Memory B cell (primary cell): ENCODE measurements around the gene UST.
A peak's percentile ranks its signal among the peaks of the same experiment; 100 is the strongest.

Experiments used
- ATAC-seq: fragments of 150-1000 bp; cut with Tn5 transposase; 2 replicates; pipeline ENCODE4 v1.10.0; 2021; ENCODE audit warnings: low read depth, mild to moderate bottlenecking, moderate library complexity
- DNase-seq, 2 donors: peaks; one replicate each; pipeline ENCODE4 v3.0.0; 2022; ENCODE audit warnings: low spot score in 2 of 2
- H3K27ac Mint-ChIP-seq: one replicate; pipeline ENCODE4 v1.8.0; 2022; ENCODE audit warnings: mild to moderate bottlenecking, moderate library complexity, mixed read lengths
- H3K27me3 Mint-ChIP-seq: one replicate; pipeline ENCODE4 v1.8.0; 2022; ENCODE audit warnings: mixed read lengths
- H3K36me3 Mint-ChIP-seq: one replicate; pipeline ENCODE4 v1.8.0; 2022; ENCODE audit warnings: mild to moderate bottlenecking, mixed read lengths
- H3K4me1 Mint-ChIP-seq: one replicate; pipeline ENCODE4 v1.8.0; 2022; ENCODE audit warnings: mixed read lengths
- H3K4me3 Mint-ChIP-seq: one replicate; pipeline ENCODE4 v1.8.0; 2022; ENCODE audit warnings: mild to moderate bottlenecking, moderate library complexity, mixed read lengths
- H3K9me3 Mint-ChIP-seq: one replicate; pipeline ENCODE4 v1.8.0; 2022; ENCODE audit warnings: mixed read lengths

UST gene

GRCh38 chr6:149050160-149050559, 303.3 kb downstream of the UST start:
- Mint-ChIP-seq H3K4me1 (peaks cover 49% of the 10 kb centered on the region), H3K27ac (no peak overlapping the region), H3K9me3 (no peaks in the 10 kb centered on the region), H3K4me3 (no peak overlapping the region), H3K27me3 (no peaks in the 10 kb centered on the region), H3K36me3 (peaks cover 8% of the 10 kb centered on the region)
- DNase-seq, result no peak
- no peak for ATAC-seq

- Mint-ChIP-seq H3K4me3 (no peak overlapping the region), H3K27me3 (no peaks in the 10 kb centered on the region), H3K27ac (no peak overlapping the region), H3K36me3 (peaks cover 8% of the 10 kb centered on the region), H3K4me1 (peaks cover 32% of the 10 kb centered on the region), H3K9me3 (no peaks in the 10 kb centered on the region)
- ATAC-seq (no peak), DNase-seq (no peak)
Measured at GRCh38 chr6:149052350-149053106, 305.7 kb downstream of the UST start.

- Mint-ChIP-seq H3K27me3 (no peaks in the 10 kb centered on the region), H3K4me1 (peaks cover 27% of the 10 kb centered on the region), H3K4me3 (peak overlapping the region; percentile 61), H3K36me3 (peaks cover 8% of the 10 kb centered on the region), H3K27ac (peak overlapping the region; percentile 83), H3K9me3 (no peaks in the 10 kb centered on the region)
- DNase-seq (no peak), ATAC-seq (no peak)
Measured at GRCh38 chr6:149053848-149054558, 307.2 kb downstream of the UST start.

GRCh38 chr6:149054559-149055194, 307.8 kb downstream of the UST start:
- no peaks in the 10 kb centered on the region for H3K27me3 Mint-ChIP-seq
- ATAC-seq (peak; percentile 67), DNase-seq (no peak)
- H3K27ac Mint-ChIP-seq, result peak overlapping the region; percentile 83
- no peaks in the 10 kb centered on the region for H3K9me3 Mint-ChIP-seq
- H3K4me1 Mint-ChIP-seq, result peaks cover 27% of the 10 kb centered on the region
- H3K4me3 Mint-ChIP-seq, result peak overlapping the region; percentile 61
- H3K36me3 Mint-ChIP-seq, result peaks cover 8% of the 10 kb centered on the region

- H3K27me3 Mint-ChIP-seq, result no peaks in the 10 kb centered on the region
- H3K27ac Mint-ChIP-seq, result no peak overlapping the region
Measured at GRCh38 chr6:149055195-149055899, 308.5 kb downstream of the UST start.

GRCh38 chr6:149056777-149057463, 310.1 kb downstream of the UST start:
- H3K4me3 Mint-ChIP-seq, result no peak overlapping the region
- no peaks in the 10 kb centered on the region for H3K27me3 Mint-ChIP-seq
- peaks cover 3% of the 10 kb centered on the region for H3K36me3 Mint-ChIP-seq
- no peaks in the 10 kb centered on the region for H3K9me3 Mint-ChIP-seq
- DNase-seq, result no peak
- no peak for ATAC-seq
- H3K4me1 Mint-ChIP-seq, result peaks cover 33% of the 10 kb centered on the region
- H3K27ac Mint-ChIP-seq, result no peak overlapping the region

More at GRCh38 chr6:149055195-149055899, 308.5 kb downstream of the UST start:
- DNase-seq (no peak), ATAC-seq (peak; percentile 63)
- H3K4me1 Mint-ChIP-seq, result peaks cover 28% of the 10 kb centered on the region
- H3K36me3 Mint-ChIP-seq, result peaks cover 8% of the 10 kb centered on the region
- H3K9me3 Mint-ChIP-seq, result no peaks in the 10 kb centered on the region
- peak overlapping the region; percentile 62 for H3K4me3 Mint-ChIP-seq

- Mint-ChIP-seq H3K27ac (no peak overlapping the region), H3K4me1 (peaks cover 31% of the 10 kb centered on the region)
- no peak for DNase-seq
Measured at GRCh38 chr6:149057464-149057840, 310.6 kb downstream of the UST start.

GRCh38 chr6:149059557-149059956, 312.7 kb downstream of the UST start:
- DNase-seq (no peak), ATAC-seq (no peak)
- H3K36me3 Mint-ChIP-seq, result no peaks in the 10 kb centered on the region
- H3K4me3 Mint-ChIP-seq, result no peak overlapping the region
- peak overlapping the region; percentile 60 for H3K27ac Mint-ChIP-seq
- H3K27me3 Mint-ChIP-seq, result no peaks in the 10 kb centered on the region
- H3K4me1 Mint-ChIP-seq, result peaks cover 23% of the 10 kb centered on the region
- H3K9me3 Mint-ChIP-seq, result no peaks in the 10 kb centered on the region

More at GRCh38 chr6:149057464-149057840, 310.6 kb downstream of the UST start:
- ATAC-seq, result no peak
- Mint-ChIP-seq H3K4me3 (no peak overlapping the region), H3K27me3 (no peaks in the 10 kb centered on the region), H3K9me3 (no peaks in the 10 kb centered on the region), H3K36me3 (peaks cover 3% of the 10 kb centered on the region)

GRCh38 chr6:149060300-149060984, 313.6 kb downstream of the UST start:
- Mint-ChIP-seq H3K27ac (peak overlapping the region; percentile 60), H3K27me3 (no peaks in the 10 kb centered on the region), H3K9me3 (no peaks in the 10 kb centered on the region), H3K4me1 (peaks cover 18% of the 10 kb centered on the region), H3K4me3 (peak overlapping the region; percentile 76), H3K36me3 (no peaks in the 10 kb centered on the region)
- ATAC-seq (peak; percentile 87), DNase-seq (peak; percentile 20 to 33)

- DNase-seq, result no peak
- H3K4me3 Mint-ChIP-seq, result peak overlapping the region; percentile 76
- no peaks in the 10 kb centered on the region for H3K27me3 Mint-ChIP-seq
- no peaks in the 10 kb centered on the region for H3K36me3 Mint-ChIP-seq
- peaks cover 20% of the 10 kb centered on the region for H3K4me1 Mint-ChIP-seq
- H3K27ac Mint-ChIP-seq, result peak overlapping the region; percentile 60
- ATAC-seq, result no peak
- H3K9me3 Mint-ChIP-seq, result peaks cover under 1% of the 10 kb centered on the region
Measured at GRCh38 chr6:149060985-149061760, 314.3 kb downstream of the UST start.

- Mint-ChIP-seq H3K4me1 (peaks cover 26% of the 10 kb centered on the region), H3K27me3 (no peaks in the 10 kb centered on the region), H3K36me3 (no peaks in the 10 kb centered on the region), H3K27ac (no peak overlapping the region), H3K9me3 (peaks cover 2% of the 10 kb centered on the region), H3K4me3 (no peak overlapping the region)
- no peak for ATAC-seq
- DNase-seq, result no peak
Measured at GRCh38 chr6:149061930-149062329, 315.1 kb downstream of the UST start.

GRCh38 chr6:149062653-149063348, 316.0 kb downstream of the UST start:
- DNase-seq, result no peak
- Mint-ChIP-seq H3K4me1 (peaks cover 29% of the 10 kb centered on the region), H3K27me3 (no peaks in the 10 kb centered on the region), H3K27ac (no peak overlapping the region), H3K36me3 (no peaks in the 10 kb centered on the region), H3K4me3 (no peak overlapping the region), H3K9me3 (peaks cover 2% of the 10 kb centered on the region)
- no peak for ATAC-seq
